ENCODE results near the gene XIAP.
"Not testable (repeated sequence)": the region's sequence is repeated elsewhere in the genome, so short reads cannot be mapped to it uniquely, and the experiment has no call there.

Gene XIAP

DNA sequence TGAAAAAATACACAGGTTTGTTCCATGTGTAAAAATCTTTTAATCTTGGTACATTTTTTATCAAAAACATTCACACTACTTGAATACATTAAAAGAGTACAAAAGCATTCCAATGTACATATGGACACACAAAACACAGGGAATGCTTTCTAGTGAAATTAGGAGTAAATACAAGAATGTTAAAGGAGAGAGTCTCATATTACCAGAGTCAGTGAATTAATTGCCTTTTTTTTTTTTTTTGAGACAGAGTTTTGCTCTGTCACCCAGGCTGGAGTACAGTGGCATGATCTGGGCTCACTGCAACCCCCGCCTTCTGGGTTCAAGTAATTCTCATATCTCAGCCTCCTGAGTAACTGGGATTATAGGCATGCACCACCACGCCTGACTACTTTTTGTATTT lies 17.0 kb downstream of the XIAP start:
- no peak for DNase-seq

- no peak for DNase-seq
These were observed 18.4 kb downstream of the XIAP start for GRCh38 chrX:123878252-123878721.

DNA sequence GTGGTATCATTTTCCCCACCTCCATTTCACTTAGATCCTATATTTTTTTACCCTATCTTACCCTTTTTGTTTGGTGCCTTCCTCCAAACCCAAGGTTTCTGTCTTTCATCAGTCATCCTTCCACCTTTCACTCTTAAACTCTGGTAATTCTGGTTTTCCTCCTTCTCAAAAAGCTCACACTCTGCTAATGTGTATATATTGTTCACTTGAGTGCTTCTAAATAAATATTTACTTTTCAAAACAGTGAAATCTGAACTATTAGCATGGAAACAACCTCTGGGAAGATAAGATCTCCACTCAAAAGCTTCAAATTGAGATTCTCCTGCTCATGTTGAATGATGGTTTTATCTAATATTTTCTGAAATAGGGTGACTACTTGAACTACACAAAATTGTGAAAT lies 21.5 kb downstream of the XIAP start:
- DNase-seq: no peak

DNA sequence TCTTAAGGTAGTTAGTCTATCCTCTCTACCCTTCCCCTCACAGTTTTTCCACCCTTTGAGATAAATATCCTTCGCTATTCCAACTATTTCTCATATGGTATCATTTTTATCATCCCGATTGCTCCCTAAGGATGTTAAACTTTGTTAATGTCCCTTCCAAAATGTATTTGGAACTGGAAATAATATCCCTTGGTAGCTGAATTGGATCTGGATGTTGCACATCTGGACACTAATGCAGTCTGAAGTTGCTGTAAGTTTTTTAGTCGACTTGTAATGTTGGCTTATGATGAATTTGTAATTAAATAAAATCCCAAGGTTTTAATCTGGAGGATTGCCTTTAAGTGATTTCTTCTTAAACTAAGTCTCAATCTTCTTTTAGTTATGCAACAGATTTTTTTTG lies 22.5 kb downstream of the XIAP start:
- no peak for DNase-seq

- peak in 1 of 2 experiments; percentile 9 for DNase-seq
These were observed 25.1 kb downstream of the XIAP start for GRCh38 chrX:123884809-123885408.

DNA sequence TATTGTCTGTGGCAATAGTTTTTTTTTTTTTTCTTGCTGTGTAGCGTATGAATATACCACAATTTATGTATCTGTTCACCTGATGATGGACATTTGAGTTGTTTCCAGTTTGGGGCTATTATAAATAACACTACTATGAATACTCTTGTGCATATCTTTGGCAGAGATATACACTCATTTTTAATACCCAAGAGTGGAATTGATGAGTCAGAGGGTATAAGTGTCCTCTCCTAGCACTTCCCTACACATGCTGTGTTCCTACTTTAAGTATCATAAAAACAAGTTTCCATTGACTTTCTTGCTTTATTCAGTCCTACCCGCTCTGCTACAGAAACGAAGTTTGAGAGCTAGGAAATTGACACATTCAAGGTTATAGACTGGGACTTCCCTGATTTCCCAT lies 39.8 kb downstream of the XIAP start:
- no peak for DNase-seq

DNA sequence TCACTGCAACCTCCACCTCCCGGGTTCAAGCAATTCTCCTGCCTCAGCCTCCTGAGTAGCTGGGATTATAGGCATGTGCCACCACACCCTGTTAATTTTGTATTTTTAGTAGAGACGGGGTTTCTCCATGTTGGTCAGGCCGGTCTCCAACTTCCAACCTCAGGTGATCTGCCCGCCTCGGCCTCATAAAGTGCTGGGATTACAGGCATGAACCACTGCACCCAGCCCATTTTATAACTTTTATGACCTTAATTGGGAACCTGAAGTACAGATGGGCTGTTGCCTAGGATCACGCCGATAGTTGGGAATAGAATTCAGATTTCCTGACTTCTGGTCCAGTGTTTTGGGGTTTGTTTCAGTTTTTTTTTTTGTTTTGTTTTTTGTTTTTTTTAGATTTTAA lies 43.4 kb downstream of the XIAP start:
- DNase-seq: not testable (repeated sequence)

- DNase-seq: no peak
These were observed 45.5 kb downstream of the XIAP start for GRCh38 chrX:123905332-123905731.

- no peak for DNase-seq
These were observed 46.9 kb downstream of the XIAP start for GRCh38 chrX:123906557-123907316.

GRCh38 chrX:123909523-123909922 lies 49.7 kb downstream of the XIAP start:
- no peak for DNase-seq

- DNase-seq: no peak
These were observed 57.2 kb downstream of the XIAP start for GRCh38 chrX:123917069-123917468.

DNA sequence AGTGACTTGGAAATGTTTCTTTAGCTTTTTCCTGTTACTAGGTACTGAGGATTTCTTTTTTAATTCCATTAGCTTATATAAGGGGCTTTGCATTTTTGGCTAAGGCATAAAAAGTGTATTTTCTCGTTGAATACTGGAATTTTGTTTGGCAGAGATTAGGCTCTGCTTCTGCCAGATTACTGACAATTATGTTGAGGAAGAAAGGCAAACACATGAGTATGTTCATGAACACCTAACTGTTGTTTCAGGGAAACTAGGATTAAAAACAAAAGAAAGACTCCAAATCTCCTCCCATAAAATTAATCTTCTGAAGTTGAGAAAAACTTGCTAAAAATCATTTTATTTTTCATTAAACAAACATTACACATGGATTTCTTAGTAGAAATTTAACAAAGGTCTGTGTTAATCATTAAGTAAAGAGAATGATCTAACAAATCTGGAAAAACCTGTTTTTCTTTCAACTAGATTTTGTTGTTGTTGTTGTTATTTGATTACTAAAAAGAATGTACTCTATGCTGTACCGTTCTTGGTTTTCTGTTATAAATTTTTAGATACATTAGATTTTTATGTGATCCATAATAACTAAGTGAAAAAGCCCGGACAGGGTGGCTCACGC lies 58.4 kb downstream of the XIAP start:
- no peak for DNase-seq

DNA sequence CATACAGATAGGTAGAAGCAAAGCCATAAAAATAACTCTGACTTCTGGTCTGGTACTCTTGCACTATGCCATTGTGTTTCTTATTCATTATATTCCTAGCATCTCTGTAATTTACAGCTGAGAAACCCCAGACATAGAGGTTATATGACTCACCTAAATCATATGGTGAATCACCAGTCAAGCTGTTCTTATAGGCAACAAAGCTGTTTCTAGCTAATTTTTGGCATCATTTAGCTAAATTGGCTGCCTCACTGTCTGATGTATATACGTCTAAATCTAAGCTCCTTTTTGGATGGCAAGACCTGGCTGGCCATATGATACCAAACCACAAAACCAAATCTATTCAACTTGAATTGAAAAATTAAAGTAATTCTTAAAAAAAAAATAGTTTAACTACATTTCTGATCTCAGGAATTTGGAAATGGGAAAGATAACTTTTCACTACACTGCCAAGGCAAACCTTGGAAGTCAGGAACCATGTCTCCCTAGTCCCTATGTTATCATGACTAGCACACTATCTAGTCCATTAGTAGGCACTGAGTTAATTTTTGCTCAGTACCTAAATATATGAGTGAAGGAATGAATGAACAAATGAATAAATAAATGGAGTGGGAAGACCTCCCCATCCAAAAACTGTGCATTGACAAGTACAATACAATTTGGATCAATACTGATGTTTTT lies 60.4 kb downstream of the XIAP start:
- peak in 1 of 2 experiments; percentile 7 for DNase-seq

DNA sequence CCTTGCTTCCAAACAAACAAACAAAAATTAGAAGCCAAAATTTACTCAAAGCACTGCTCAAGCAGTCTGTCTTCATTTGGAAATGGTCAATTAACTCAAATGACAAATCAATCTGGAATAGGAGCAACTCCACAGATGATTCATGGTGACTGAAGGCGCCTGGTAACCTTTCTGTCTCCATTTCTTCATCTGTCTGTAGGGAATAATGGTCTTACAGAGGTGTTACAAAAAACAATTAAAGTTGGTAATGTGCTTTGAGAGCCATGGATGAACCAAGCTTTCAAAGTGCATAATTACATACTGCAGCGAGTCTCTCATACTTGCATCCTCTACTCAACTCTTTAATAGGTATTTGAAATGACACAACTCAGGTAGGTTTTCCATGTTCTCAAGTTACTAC lies 63.4 kb downstream of the XIAP start:
- DNase-seq: no peak

DNA sequence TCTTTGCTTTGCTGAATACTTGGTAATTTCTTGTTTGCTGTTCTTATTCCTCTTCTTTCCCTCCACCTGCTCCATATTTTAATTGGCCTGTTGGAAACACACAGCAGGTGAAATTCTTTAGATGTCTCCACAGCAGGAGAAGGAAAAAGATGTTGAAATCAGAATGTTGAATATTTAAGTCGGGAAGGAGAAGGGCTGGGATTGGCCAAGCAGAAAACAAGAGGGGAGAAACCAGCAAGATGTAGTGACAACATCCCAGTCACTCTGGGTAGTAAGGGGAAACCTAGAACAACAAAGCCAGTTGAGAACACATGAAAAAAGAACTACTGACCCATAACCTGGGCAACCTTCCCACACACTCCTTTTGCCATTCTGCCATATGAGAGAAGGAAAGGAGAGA lies 64.3 kb downstream of the XIAP start:
- DNase-seq: no peak

DNA sequence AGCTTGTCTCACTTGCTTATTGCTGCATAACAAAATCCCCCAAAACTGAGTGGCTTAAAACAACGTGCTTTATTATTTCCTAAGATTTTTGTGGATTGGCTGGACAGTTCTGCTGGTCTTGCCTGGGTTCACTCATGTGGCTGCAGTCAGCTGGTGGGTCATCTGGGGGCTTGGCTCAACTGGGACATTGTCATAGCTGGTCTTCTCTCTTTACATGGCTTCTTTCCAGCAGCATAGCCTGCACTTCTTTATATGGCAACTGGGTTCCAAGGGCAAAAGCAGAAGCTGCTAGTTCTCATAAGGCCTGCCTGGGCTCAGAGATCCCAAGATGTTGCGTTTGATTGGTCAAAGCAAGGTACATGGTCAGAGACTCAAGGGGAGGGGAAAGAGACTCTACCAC lies 68.0 kb downstream of the XIAP start:
- no peak for DNase-seq

GRCh38 chrX:123932055-123932454 lies 72.2 kb downstream of the XIAP start:
- not testable (repeated sequence) for DNase-seq

- no peak for DNase-seq
These were observed 83.2 kb downstream of the XIAP start for GRCh38 chrX:123943074-123943473.

GRCh38 chrX:123943488-123943887 lies 83.6 kb downstream of the XIAP start:
- no peak for DNase-seq

DNA sequence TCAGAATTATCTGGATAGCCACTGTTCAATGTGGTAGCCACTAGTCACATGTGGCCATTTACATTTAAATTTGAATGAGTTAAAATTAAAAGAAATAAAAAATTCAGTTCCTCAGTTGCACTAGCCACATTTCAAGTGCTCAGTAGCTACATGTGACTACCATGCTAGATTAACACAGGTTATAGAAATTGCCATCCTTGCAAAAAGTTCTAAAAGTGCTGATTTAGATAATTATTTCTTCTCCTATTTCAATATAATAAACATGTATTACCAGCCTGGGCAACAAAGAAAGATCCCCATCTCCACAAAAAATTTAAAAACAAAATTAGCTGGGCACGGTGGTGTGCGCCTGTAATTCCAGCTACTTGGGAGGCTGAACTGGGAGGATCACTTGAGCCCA lies 90.0 kb downstream of the XIAP start:
- no peak for DNase-seq

DNA sequence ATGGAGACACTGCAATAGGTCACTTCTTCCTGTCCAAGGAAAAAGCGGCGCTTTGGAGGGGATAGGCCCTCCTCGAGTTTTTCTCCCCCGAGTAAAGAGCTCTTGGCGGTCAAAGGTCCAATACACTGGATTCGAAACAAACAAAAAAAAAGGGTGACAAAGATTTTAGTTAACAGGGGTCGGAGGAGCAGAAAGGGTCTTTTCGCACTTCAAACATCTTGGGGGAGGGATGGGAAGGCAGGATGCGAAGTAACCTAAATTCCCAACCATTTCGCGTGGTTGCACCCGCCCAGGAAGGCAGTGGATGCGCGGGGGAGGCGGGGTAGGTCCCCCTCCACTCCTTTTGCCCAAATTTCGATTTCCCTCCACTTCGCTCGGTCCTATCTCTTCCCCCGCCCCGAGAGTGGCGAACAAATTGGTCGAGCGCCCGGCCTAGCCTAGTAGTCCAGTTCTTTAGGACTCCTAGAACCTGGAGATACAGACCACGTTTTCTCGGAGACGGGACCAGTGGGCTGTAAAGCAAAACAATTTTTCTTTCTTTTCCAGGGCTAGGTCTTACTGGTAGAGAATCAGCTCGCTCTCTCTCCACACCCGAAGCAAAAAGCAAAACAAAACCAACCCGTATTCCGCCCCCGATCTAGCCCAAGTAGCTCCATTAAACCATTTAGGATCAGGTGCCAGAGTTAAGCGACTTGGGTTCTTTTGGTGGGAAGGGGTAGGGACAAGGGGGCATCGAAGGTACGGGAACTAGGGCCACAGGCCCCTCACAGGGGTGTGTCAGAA lies 99.6 kb downstream of the XIAP start:
- DNase-seq: no peak

- DNase-seq: no peak
These were observed 101.1 kb downstream of the XIAP start for GRCh38 chrX:123960956-123961267.

All from SW 1271 (cell line).